Stimulated activated CD4-positive, alpha-beta T cell treated with anti-CD3 and anti-CD28 coated beads, Interleukin-1b, Interleukin-23, amount 100 ng/mL, for 4 hours (primary cell): Measurements from ENCODE around the gene ABHD1.

Experiments used
- DNase-seq, 2 donors: peaks; one replicate each; pipeline ENCODE4 v3.0.0-alpha.2; 2020; ENCODE audit warnings: low read depth in 2 of 2

Gene ABHD1

DNA sequence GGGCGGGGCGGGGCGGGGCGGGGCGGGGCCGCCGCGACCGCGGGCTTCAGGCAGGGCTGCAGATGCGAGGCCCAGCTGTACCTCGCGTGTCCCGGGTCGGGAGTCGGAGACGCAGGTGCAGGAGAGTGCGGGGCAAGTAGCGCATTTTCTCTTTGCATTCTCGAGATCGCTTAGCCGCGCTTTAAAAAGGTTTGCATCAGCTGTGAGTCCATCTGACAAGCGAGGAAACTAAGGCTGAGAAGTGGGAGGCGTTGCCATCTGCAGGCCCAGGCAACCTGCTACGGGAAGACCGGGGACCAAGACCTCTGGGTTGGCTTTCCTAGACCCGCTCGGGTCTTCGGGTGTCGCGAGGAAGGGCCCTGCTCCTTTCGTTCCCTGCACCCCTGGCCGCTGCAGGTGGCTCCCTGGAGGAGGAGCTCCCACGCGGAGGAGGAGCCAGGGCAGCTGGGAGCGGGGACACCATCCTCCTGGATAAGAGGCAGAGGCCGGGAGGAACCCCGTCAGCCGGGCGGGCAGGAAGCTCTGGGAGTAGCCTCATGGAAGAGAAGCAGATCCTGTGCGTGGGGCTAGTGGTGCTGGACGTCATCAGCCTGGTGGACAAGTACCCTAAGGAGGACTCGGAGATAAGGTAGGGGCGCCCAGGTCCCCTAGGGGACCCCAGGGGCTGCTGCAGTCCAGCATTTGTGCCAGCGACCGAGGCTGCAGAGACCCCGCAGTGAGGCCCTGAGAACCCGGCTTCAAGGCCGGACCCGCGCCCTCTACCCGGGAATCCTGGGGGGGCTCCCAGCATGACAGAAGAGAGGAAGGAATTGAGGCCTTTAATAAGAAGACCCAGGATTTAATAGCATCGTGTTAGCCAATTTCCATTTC lies 36.7 kb upstream of the ABHD1 start, which contains the start of gene KHK:
Gene KHK, plus strand, starts transcription at position 49 of the 870 bp plus-strand sequence. Its CDS starts 488 bp downstream, at position 537.
- DNase-seq, result no peak

DNA sequence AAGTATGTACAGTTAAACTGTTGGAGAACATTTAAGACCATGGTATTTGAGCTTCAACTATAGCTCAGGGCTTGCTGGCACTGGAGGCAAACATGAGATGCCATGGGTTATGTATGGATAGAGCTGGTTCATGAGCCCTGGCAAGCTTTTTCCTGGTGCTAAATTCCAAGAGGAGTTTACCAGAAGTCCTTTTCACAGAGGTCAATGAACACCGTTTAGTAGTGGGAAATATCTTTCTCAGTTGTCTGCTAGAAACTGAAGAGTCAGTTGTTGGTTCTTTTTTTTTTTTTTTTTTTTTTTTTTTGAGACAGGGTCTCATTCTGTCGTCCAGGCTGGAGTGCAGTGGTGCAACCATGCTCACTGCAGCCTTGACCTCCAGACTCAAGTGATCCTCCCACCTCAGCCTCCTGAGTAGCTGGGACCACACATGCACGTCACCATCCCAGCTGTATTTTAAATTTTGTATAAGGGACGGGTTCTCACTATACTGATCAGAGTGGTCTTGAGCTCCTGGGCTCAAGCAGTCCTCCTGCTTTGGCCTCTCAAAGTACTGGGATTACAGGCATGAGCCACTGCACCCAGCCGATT lies 35.7 kb upstream of the ABHD1 start:
- DNase-seq, result no peak

DNA sequence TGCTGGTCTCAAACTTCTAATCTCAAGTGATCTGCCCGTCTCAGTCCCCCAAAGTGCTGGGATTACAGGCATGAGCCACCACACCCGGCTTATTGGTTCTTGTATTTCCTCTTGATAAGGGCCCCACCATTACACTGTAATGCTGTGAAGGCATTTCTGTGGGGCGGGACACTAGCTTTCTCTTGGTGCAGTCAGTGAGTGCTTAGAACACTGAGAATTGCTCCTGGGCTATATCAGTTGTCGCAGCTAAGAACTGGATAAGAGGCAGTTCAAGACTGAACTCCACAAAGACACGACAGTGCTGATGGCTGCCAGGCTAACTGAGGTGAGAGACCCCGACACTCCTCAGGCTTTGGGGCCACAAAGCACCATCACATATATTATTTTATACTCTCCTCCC lies 35.0 kb upstream of the ABHD1 start:
- no peak for DNase-seq

DNA sequence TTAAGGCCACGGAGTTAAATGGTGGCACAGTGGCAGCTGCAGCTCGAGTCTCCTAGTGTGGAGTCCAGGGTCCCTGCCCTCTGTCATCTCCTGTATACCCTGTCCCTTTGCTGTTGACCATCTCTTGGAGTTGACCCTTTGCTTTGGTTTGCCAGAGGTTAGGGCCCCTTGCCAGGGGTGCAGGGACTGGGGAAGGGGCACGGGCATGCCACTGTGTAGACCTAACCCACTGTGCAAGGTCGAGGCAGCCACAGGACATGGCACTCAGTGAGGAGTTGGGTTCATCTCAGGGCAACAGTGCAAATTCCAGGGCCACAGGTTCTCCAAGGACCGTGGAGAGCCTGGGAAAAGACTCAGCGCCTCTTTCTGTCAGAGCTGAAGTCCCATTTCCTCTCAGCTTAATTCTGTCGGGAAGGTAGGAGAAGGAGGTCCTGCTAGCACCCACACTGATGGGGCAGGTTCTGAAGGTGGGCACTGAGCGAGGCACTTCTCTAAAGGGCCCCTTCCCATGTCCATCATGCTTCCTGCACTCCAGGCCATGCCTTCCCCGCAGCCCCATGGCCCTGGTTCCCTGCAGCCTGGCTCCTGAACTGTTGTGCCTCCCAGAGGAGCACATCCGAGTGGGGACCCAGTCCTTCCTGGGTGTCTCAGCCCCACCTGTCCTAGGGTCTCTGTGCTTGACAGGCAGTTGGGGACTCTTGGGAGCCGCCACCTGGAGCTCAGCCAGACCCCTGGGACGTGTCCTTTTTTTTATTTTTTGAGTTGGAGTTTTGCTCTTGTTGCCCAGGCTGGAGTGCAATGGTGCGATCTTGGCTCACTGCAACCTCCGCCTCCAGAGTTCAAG lies 34.3 kb upstream of the ABHD1 start:
- DNase-seq, result no peak

DNA sequence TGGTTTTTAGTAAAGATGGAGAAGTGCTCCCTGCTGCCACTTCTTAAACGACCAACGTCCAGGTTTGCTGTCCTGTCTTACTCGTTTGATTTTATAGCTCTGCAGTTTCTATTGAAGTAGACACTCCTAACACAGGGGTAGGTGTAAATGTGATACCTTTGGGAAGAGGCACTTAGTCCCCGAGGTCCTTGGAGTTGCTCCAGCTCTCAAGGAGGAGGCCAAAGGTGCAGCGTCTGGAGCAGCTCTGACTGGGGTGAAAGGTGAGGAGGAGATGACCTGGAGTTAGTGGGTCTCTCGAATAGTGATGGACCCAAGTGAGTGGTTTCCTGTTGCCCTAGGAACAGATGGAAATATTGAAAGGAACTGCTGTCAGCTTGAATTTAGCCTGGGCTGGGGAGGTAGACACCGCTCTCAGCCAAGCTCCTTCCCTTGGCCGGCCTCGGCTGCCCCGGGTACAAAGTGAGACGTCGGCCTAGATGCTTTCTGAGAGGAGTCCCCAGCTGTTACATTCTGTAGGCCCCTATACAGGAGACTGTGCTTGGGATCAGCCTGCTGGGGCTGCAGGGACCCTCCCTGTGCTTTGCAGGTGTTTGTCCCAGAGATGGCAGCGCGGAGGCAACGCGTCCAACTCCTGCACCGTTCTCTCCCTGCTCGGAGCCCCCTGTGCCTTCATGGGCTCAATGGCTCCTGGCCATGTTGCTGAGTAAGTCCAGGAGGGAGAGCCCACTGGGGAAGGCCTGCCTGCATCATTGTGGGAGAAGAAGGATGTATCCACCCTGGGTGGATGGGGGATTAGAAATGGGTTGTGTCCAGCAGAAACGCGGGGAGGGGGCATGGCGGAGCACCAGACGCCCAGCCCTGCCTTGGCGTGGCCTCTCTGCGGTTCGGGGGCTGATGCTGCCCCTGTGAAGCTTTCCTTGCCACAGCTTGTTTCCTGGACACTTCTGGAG lies 31.6 kb upstream of the ABHD1 start:
- no peak for DNase-seq

DNA sequence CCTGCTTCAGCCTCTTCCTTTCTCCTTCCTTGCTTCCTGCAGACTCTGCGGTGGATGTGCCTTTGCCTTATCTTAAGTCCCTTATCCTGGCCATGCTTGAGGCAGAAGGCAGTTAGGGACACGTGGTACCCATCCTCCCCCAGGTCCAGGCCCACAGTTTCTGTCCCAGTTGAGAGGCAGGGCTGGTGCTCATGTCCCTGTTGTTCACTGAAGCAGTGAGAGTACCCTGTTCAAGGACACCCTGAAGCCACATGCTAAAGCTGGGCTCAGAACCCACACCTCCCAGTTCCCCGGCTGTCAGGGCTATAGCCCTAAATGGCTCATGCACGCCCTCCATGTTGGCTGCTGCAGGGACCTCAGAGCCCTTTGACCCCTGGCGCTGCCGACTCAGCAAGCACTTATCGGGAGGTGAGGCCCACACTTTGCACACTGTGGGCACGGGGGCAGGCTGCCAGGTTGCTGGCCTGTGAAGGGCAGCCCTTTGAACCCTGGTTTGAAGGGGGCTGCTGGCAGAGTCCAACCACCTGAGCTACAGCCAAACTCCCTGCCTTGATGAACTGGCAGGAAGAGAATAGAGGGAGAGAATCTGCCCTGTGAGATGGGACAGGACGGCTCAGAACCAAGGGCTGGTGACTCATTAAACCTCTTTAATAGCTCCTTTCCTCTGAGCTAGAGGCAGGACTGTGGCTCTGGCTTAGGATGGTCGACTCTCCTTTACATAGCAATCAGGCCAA lies 30.8 kb upstream of the ABHD1 start:
- no peak for DNase-seq

DNA sequence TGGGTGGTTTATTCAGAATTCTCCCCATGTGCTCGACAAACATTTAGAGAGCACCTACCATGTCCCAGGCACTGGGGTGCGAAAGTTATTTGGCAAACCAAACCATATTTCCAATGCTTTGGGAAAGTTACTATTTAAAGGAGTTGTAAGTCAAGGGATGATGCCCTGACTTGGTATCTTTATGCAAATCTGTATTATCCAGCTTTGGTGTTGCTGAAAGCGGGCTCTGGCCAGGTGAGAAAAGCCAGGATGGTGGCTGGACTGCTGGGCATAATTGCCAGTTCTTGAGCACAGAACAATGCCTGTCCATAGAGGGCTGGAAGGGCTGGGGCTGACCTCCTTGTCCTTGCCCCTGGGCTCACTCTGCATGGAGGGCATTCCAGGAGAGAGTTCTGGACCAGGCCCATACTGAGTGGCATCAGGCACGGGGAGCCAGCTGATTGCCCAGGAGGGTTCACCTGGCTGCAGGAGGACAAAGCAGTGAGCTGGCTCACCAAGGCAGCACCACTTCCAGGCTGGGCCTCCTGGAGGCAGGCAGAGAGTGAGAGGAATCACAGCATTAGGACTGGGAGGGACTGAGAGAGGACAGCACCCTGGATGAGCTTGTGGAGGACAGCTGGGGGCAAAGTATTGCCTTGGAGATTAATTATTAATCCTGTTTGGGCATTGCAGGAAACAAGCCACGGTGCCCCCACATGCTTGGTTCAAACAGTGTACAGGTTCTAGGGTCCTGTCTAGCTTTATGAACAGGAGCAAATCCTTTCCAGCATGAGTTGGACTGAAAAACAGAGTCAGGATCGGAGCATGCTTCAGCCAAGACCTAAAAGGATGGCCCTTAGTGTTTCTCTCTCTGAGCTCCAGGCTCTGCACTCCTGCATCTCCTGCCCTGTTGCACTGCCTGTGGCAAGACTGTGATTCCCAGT lies 29.9 kb upstream of the ABHD1 start:
- DNase-seq, result no peak

DNA sequence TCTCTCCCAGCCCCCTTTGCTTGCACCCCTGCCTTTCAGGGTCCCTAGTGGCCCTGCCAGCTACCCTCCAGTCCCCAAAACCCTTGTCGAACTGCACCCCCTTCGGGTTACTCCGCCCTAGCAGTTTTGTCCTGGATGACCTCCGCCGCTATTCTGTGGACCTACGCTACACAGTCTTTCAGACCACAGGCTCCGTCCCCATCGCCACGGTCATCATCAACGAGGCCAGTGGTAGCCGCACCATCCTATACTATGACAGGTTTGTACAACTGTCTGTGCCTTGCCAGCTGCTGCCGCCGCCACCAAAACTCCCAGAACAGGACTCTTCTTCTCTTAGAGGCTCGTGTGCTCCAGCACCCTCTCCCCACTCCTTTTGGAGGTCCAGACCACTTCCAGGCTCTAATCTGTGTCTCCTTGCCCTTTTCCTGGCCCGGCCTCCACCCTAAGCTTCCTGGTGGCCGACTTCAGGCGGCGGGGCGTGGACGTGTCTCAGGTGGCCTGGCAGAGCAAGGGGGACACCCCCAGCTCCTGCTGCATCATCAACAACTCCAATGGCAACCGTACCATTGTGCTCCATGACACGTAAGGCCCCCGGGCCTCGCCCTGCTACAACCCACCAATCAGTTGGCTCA lies 29.1 kb upstream of the ABHD1 start:
- DNase-seq, result no peak

DNA sequence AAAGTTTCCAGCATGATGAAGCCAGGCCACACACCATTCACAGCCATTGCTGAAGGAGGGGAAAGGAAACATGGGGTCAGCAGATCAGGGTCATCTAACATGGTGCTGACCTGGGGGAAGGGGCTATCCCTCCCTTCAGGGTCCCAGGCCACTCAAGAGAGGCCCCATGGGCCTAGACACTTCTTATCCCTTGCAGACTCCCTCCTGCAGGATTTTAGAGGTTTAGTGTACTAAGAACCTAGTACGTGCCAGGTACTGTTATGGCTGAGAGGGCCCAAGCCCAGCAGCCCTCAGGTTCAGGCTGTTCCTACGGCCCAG lies 28.2 kb upstream of the ABHD1 start:
- no peak for DNase-seq

DNA sequence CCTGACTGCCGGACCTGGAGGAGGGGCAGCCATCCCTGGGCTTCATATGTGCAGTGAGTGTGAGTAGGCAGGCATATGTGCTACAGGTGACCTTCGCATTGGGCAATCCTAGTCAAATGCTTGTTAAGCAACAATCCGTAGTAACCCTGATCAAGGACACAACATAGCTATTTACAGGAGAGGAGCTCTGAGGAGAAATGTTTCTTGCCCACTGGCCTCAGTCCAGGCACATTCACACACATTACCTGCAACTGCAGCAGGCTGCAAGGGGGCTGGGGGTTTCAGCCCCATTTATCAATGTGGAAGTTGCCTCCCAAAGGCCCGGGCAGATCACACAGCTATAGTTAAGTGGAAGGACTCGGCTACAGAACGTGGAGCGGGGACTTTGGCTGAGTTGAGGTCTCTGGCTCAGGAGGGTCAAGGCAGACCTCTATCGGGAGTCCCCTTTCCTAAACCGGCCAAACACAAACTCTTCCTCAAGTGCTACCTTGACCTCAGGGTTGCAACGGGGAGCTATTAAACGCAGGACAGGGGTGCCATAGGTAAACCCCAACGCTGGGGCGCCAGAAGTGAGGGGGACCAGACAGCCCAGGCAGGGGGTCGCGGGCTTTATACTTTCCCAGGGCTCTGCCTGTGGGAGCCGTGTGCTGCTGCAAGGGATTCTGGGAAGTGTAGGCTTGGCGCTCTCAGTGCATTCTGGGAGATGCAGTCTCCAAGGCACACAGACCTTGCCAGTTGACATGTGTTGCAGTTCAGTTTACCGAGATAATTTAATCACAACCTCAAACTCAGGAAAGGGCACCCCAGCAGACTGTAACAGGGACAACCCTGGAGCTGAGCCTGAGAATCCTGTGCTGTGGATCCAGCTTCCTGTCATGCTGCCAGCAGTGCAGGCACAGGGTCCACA lies 27.6 kb upstream of the ABHD1 start:
- DNase-seq, result no peak

DNA sequence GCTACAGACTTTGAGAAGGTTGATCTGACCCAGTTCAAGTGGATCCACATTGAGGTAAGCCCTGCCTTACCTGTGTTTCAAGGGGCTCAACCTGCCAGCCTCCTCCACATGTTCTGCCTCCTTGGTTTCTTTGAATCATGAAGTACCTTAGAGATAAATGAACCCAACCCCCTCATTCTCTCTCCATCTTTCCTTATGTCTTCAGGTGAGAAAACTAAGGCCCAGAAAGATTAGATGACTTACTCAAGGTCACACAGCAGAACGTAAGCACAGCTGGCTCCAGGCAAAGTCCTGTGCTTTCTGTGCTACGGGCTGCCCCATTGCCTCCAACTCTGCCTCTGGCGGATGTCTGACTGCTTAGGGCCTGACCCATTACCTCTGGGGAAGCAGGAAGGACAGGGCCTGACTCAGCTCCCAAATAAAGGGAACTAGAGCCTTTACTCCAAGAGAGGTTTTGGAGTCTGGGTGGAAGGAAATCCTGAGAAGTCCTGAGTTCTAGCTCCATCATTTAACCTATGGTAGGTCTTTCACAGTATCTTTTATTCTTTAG lies 26.8 kb upstream of the ABHD1 start:
- no peak for DNase-seq

DNA sequence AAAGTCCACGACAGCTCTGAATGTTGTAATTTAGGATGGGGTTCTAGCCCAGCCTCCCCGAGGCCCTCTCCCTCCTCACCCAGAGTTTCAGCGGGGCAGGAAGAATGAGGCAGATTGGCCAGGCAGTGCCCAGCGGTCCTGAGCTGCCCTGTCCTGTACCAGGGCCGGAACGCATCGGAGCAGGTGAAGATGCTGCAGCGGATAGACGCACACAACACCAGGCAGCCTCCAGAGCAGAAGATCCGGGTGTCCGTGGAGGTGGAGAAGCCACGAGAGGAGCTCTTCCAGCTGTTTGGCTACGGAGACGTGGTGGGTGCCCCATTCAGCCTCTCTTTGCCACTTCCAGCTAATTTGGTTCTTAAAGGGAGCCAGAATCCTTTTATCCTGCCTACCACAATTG lies 26.3 kb upstream of the ABHD1 start:
- no peak for DNase-seq

DNA sequence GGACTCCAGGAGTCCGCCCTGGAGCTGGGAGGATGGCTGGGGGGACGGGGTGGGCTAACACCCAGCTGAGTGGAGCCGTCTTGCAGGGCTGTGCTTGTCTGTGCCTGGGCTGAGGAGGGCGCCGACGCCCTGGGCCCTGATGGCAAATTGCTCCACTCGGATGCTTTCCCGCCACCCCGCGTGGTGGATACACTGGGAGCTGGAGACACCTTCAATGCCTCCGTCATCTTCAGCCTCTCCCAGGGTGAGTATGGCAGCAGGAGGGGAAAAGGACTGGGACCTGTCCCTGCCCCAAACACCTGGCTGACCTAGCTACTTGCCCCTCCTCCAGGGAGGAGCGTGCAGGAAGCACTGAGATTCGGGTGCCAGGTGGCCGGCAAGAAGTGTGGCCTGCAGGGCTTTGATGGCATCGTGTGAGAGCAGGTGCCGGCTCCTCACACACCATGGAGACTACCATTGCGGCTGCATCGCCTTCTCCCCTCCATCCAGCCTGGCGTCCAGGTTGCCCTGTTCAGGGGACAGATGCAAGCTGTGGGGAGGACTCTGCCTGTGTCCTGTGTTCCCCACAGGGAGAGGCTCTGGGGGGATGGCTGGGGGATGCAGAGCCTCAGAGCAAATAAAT lies 24.2 kb upstream of the ABHD1 start:
- no peak for DNase-seq

DNA sequence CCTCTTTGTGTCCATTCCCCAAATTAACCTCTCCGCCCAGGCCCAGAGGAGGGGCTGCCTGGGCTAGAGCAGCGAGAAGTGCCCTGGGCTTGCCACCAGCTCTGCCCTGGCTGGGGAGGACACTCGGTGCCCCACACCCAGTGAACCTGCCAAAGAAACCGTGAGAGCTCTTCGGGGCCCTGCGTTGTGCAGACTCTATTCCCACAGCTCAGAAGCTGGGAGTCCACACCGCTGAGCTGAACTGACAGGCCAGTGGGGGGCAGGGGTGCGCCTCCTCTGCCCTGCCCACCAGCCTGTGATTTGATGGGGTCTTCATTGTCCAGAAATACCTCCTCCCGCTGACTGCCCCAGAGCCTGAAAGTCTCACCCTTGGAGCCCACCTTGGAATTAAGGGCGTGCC lies 23.6 kb upstream of the ABHD1 start:
- DNase-seq, result no peak

DNA sequence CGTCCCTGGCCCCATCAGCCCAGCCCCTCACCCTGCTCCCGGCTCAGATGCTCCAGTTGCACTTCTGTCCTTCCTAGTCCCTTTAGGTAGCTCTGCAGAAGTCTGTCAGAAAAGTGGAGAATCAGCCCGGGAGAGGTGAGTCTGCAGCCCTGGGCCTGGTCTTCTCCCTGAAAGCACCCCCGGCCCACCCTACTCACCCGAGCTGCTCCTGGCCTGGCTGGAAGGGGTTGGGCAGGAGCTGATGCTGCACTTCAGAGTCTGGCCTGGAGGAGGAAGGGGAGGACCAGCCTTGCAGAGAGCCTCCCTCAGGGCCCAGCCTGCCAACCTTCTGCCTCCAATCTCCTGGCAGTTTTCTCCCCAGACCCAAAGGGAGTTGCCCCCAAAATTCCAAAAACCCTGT lies 21.3 kb upstream of the ABHD1 start:
- no peak for DNase-seq

DNA sequence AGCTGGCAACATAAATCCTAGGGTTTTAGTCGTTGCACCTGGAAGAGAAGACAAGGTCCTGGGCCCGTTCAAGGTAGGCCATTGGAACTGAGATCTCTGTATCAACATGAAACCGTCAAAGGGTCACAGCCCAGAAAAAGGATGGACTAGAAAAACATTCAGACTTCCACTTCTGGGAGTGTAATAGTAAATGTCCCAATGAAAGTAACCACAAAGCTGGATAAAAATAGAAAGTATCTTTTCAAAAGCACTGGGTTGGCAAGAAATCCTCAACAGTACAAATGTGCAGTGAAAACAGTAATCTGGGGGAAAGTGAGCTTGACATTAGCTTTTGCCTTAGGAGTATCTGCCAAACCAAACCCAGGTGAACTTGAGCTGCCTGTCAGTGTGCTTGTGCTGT lies 17.6 kb upstream of the ABHD1 start:
- DNase-seq, result no peak

DNA sequence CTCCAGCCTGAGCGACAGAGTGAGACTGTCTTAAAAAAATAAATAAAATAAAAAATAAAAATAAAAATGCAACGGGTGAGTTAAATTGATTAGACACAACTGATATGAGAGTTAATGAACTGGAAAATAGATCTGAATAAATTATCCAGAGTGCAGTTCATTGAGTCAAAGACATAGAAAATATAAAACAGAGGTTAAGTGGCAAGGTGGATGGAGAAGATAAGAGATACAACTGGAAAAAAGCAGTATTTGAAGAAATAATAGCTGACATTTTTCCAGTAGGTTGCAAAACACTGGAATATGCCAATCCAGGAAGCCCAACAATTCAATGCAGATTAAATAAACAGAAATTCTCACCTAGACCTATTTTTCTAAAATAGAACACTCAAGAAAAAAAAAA lies 15.4 kb upstream of the ABHD1 start:
- no peak for DNase-seq
